Nucleus accumbens (tissue), 56 donors: Measurements from ENCODE around the gene MPHOSPH10.
A peak's percentile ranks its signal among the peaks of the same experiment; 100 is the strongest.
"Not testable (repeated sequence)": the region's sequence is repeated elsewhere in the genome, so short reads cannot be mapped to it uniquely, and the experiment has no call there.

Source experiments
- DNase-seq, 56 donors: peaks; one replicate each; lab custom pipeline; 2025; lab: John Stamatoyannopoulos, UW

The MPHOSPH10 gene

DNA sequence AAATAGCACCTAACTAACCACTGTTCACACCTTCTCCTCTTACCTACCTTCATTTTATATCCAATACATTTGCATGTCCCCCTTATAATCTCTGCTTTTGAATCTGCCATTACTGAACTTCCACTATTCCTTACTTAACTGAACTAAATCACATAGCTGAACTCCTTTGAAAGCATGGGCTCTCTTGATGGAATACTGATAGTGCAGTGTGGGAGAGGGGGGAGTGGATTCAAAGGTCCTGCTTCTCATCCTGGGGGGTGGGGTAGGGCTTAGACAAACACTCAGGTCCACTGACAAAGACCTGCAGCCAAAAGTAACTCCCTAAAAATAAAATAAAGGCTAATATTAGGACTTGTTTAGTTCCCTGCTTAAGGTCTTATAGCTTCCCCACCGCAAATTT, 9.0 kb upstream of the MPHOSPH10 start:
- DNase-seq: no peak

DNA sequence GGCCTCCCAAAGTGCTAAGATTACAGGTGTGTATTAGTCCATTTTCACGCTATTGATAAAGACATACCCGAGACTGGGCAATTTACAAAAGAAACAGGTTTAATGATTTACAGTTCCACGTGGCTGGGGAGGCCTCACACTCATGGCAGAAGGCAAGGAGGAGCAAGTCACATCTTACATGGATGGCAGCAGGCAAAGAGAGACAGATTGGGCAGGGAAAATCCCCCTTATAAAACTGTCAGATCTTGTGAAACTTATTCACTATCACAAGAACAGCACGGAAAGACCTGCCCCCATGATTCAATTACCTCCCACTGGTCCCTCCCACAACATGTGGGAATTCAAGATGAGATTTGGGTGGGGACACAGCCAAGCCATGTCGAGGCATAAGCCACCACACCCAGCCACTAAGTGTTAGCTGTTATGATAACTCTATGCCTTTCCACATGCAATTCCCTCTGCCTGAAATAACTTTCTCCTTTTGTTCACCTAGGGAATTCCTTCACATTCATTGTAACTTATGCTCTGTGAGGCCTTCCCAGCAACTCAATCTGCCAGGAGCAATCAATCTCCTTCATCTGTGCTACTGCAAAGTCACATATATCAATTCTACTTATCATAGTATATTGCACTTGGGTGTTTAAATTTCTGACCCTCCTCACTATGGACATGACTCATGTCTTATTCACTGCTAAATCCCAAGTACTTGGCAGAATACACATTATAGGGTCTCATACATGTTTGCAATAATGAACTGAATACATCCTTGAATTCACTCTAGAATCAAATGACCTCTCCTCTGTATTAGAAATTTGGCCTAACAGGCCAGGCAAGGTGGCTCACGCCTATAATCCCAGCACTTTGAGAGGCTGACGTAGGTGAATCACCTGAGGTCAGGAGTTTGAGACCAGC, 7.8 kb upstream of the MPHOSPH10 start:
- no peak for DNase-seq

DNA sequence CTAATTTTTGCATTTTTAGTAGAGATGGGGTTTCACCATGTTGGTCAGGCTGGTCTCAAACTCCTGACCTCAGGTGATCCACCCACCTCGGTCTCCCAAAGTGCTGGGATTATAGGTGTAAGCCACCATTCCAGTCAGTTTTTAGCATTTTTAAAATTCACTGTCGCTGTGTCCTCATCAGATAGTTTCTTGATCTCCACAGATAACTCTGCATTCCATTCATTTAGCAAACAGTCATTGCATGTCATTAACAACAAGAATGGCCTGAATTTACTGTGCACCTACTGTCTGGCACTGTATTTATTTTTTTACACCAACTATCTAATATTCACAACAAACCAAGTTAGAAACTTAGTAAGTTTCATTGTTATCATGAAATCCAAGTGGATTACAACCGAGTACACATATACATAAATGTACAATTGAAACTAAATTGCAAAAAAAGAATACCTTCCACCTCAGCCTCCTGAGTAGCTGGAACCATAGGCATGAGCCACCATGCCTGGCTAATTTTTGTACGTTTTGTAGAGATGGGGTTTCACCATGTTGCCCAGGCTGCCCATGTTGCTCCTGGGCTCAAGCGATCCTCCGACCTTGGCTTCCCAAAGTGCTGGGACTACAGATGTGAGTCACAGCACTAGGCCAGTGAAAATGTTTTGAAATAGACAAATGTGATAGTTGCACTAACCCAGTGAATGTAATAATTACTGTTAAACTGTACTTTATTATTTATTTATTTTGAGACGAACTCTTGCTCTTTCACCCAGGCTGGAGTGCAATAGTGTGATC, 4.7 kb upstream of the MPHOSPH10 start:
- DNase-seq: no peak

DNA sequence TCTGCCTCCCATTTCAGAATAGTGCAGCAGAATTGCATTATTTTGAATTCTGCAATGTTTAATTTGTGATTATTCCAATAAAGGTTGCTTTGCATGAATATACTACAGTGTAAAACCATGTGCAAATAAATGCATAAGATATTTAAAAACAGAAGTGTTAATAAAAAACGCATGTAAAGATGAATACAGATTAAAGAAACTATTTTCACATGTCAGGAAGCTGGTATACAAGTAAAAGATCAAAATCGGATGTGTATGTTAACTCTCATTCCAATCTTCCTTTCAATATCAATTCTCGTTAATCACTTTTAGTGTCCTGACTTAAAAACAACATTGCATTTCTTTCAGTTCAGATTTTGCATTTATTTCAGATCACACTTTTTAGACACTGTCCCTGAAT, 3.5 kb upstream of the MPHOSPH10 start:
- DNase-seq: no peak

DNA sequence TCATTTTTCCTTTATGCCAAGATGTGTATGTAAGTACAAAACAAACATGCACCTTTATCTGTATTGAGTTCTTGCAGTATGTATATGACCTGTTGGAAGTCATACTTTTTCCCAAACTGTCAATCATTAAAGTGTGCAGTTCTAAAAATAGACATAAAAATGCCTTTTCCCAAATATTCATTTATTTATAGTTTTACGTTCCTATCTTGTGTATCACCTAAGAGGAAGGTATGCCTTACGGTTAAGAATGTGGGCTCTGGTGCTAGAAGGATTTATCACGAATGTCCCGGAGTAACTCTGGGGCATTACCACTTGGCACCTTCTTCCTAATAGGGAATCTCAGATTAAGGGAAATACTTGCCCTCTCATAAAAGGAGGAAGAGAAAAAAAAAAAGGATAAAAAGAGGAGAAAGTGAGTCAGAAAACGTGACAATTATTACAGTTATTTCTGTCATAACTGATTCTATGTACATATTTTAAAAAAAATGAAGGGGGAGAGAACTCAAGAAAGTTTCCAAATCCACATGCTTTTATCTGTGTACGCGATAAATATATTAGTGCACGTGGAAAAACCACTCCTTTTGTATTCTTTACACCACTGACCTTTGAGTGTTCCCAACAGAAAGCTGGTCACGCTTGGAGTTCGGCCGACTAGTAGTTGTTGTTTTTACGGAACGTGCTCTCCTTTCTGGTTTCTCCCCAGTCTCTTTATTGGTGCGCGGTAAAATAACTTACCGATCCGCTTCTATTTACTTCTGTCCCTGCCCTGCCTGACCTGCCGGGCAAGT, 1.1 kb upstream of the MPHOSPH10 start:
- DNase-seq: no peak

DNA sequence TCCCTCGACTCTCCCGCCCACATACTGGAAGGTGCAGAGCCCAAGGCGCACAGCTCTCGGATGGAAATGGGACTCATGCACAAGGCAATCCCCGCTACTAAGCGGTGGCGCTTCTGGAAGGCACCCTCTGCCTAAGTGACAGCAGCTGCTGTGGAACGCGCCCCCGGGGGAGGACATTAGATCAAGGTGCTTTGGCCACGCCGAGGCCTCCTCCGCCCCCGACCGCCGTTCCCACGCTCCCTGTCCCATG, 607 bp upstream of the MPHOSPH10 start:
- DNase-seq: peak in 4 of 56 donors; percentile 50 to 86 (median 74)

DNA sequence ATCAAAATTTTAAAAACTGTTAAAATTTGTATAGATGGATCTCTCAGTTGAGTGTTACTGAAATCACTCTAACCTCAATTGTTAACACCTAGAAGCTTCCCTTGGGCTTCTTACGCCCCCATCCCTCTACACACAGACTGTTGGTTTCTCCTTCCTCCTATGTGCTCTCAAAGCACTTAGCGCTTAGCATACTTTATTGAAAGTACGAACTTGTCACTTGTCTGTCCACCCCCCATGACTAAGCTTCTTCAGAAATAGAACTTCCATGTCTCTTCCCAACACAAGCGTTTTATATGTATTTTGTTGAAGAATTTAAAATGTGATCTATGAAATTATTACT, 441 bp downstream of the MPHOSPH10 start:
- DNase-seq: no peak

DNA sequence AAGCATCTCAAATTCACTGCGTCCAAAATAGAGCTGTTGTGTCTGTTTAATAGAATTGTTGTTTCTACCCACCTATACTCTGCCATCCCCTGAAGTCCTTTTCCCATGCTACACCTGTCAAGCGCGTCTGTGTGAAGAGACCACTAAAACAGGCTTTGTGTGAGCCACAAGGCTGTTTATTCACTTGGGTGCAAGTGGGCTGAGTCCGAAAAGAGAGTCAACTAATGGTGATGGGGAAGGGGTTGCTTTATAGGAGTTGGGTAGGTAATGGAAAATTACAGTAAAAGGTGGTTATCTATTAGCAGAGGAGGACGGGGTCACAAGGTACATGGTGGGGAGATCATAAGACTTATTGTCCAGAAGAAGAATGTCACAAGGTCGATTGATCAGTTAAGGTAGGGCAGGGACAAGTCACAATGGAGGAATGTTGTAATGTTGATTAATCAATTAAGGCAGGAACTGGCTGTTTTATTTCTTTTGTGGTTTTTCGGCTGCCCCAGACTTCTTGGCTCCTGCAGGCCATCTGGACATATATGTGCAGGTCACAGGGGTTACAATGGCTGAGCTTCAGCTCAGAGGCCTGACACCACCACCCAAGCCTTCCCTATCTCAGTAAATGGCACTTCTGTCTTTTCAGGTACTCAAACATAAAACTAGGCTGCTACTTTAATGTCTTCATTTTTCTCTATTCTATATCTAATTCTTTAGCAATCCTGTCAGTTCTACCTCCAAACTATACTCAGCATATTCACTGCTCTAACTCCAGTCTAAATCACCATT, 1.1 kb downstream of the MPHOSPH10 start:
- not testable (repeated sequence) for DNase-seq

DNA sequence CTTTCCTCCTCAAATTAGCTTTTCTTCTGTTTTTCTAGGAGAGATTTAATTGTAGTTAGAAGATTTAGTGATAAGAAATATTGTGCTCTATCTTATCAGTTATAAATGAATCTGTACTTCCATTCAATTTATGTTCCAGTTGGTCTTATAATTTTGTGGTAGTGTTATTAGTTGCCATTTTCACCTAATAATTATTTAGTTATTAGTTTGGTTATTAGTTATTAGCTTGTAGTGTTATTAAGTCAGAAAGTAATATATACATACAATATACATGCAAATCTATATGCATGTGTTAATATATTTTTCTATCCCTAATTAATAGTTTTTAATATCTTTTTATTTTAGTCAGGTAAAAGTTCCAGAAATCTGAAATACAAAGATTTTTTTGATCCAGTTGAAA, 3.2 kb downstream of the MPHOSPH10 start:
- DNase-seq: no peak

DNA sequence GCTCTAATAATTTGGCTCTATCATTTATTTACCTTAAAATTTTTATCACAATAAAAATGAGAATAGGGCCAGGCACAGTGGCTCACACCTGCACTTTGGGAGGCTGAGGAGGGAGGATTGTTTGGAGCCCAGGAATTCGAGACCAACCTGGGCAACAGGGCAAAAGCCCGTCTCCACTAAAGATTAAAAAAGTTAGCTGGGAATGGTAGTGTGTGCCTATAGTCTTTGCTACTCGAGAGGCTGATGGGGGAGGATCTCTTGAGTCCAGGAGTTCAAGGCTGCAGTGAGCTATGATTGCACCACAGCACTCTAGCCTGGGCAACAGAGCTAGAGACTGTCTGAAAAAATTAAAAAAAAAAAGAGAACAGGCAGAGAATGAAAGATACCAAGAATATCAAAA, 5.7 kb downstream of the MPHOSPH10 start:
- no peak for DNase-seq

DNA sequence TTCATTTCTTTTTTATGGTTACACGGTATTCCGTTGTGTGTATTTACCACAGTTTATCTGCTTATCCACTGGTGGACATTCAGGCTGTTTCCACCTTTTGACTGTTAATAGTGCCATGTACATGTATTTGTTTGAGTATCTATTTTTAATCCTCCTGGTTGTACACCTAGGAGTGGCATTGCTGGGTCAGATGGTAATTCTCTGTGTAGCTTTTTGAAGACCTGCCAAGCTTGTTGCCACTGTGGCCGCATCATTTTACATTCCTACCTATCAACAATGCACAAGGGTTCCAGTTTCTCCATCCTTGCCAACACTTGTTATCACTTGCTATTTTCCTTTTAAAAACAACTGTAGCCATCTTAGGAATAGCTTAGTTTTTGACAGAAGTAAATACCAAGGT, 13.3 kb downstream of the MPHOSPH10 start:
- DNase-seq: no peak

DNA sequence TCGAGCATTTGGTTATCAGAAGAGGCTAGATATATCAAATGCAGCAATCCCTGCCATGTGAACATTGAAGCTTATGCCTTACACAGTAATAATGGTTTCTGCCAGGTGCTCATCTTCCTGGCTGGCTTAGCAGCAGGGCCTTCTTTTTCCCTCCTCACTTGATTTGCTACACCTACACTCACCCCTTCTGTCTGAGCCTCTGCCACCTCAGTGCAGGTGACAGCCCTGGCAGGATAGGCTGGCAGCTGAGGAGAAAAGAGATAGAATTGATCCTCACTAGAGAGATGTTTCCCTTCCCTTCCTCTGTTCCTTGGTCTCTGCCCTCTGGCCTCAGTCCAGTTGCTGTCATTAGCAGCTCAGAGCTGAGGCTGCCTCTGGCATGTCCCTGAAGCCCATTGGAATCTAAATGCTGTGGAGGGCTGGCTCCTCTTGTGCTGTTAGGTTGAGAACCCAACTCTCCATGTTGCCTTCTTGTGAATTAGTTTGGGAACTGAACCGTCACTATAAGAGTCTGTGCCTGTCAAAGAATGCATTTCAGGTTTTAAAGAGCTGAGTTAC, 18.2 kb downstream of the MPHOSPH10 start:
- peak in 1 of 56 donors; percentile 15 for DNase-seq

DNA sequence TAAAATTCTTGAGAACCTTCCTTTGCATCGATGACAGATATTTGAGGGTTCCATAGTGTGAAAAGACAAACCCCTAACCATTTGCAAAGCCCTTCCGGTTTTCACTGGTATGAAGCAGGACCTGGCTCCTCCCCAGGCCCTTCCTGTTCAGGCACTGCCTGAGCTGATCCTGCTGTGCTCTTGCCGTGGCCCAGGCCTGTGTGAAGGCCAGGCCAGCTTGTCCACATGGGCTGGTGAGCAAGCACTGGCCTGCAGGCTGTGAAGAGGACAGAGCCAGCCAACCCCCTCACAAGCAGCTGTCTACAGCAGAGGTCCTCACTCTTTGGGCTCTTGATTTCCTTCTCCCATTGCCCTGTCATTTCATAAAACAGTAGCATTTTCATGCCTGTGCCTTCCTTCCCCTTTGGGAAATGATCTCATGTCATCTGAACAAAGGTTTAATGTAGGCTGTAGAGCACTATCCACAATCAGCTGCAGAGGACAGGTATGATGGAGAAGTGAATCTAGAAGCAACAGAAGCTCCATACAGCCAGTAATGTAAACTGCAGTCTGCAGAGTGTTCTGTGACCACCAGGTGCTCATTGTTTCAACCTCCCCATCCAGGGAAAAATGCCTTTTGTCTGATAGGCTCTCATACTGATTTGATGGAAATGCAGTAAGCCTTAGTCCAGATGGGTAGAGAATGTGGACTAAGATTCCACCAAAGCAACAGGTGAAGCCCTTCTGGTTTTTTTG, 19.8 kb downstream of the MPHOSPH10 start:
- DNase-seq: no peak

DNA sequence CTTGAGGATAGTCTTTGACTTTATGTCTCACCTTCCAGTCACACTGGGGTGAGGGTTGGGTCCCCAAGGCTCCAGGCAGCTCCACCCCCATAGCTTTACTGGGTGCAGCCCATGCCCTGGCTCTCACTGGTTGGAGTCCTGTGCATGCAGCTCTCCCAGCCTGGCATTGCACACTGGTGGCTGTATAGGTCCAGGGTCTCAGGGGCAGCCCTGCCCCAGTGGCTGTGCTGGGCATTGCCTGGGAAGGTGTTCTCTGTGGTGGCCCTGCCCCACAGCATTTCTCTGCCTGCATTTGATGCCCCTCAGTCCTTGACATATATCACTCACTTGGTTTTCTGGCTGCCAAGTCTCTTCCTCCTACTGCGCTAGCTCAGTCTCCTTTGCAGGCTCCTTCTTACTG, 21.2 kb downstream of the MPHOSPH10 start:
- no peak for DNase-seq

DNA sequence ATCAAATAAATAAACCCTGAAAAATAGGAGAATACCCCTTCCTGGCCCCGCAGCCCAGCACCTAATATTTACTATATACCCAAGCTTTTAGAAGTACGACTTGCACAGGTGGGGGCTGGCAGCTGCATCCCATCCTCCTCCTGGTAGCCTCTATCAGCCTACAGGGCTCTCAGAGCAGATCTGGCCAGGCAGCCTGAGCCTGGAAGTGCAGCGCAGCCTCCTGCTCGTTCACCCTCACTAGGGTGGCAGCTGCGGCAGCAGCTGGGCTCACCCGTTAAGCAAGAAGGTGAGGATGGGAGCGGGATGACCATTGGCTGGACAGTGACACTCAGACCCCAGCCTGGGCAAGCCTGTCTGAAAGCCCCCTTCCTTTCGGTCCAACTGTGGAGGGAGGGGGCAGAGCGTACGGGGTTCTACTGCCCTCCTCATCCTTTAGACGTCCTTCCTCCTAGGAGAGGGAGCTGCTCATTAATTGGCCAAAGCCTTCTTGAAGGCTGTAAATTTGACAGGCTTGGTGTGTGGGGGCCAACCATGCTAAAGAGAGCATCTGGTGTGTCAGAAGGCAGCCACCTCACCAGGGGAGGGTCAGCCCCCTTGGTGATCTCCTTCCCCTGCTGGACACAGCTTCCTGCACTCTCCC, 23.3 kb downstream of the MPHOSPH10 start:
- no peak for DNase-seq

DNA sequence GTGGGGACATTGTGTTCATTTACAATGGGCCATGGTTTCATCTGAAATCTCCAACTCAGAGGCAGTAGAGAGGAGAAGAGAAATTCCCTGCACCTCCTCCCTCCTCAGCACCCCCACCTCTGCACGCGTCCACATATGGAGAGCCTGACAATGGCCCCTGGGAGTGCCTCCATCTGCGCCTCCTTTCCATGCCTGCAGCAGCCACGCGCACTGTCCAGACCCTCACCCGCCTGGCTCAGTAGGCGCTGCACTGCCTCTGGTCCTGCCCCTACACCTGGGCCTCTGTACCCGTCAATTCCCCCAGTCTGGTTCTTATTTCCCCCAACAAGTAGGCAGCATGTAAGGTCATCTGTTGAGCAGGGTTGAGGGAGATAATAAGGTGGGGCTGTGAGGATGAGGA, 23.8 kb downstream of the MPHOSPH10 start:
- no peak for DNase-seq

DNA sequence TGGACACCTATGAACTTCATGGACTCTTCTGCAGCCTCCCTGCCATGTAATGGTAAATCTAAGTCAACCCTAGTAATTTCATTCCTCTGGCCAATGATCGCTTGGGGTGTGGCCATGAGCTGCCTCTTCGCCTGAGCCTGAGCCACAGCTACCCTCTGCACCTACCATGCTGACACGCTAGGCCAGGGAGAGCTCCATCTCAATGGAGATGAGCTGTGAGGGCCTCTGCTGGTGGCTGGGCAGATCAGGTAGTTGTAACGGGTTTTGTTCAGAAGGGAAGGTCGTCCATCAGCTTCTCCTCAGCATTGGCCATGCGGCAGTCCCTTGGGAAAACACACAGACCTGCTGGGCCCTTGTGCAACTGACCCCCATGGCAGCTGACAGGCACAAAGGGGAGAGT, 24.4 kb downstream of the MPHOSPH10 start:
- no peak for DNase-seq

DNA sequence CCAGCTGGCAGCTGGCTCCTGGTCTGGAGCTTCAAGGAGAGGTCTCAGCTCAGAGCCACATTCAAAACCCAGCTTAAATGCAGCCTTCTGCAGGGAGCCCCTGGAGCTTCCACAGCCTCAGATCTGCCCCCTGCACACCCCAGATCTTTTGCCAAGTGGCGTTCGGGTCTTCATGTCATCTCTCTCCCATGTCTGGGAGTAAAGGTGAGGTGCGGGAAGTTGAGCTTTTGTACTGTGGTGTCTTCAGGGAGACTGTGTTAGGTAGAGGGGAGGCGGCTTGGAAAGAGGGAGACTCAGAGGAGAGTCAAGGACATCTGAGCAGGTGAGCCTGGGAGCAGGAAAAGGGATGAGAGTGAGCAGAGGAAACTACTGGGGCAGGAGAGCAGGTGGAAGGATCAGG, 25.4 kb downstream of the MPHOSPH10 start:
- DNase-seq: no peak

DNA sequence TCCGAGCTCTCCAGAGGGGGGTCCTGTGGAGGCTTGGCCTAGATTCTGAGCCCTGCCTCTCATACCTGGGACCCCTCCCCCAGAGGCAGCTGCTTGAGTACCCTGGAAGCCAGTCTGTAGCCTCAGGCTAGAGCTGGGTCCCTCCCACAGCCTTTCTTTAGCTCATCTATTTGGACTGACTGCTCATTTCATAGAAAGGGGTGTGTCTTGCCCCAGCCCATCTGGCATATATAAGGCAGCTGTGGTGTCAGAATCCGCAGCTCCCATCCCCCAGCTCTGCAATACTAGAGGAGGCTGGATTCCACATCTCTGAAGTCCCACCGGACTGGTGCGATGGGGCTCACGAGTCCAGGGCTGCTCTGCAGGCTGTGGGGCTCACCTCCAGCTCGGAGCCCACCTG, 26.1 kb downstream of the MPHOSPH10 start:
- no peak for DNase-seq
